ENCODE results near the gene PPP4R2.
A peak's percentile ranks its signal among the peaks of the same experiment; 100 is the strongest.

The PPP4R2 gene

DNA sequence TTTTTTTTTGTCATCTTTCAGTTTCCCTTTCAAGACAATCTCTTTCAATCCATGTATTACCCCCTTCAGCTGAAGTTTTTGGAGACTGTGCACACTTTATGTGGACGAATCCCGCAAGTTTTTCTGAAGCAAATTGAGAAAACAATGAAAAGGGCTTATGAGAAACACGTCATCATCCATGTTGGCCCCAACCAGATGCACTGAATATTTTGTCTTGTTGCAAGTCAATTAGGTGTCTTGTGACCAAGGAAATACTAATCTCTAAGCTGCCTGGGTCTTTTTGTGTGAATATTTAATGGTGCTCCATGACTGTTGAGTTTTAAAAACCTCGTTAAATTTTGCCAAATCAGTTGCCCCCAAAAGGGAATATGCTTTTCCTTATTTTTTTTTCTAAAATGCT is 21.7 kb upstream of the PPP4R2 start:
- no peaks in the 10 kb centered on the region for H3K4me1 ChIP-seq (ENCODE audit: control insufficient read depth, insufficient read depth, low read length)
- no peaks in the 10 kb centered on the region for H3K9me3 ChIP-seq (ENCODE audit: control insufficient read depth, low read length)
- no peak overlapping the region for H3K27ac ChIP-seq (ENCODE audit: insufficient read depth, low read depth, low read length, poor library complexity, severe bottlenecking)
- H3K36me3 ChIP-seq (ENCODE audit: control insufficient read depth, insufficient read depth, low read length): no peaks in the 10 kb centered on the region
- no peak overlapping the region for H3K4me3 ChIP-seq (ENCODE audit: insufficient read depth, low read depth, low read length)
- no peaks in the 10 kb centered on the region for H3K27me3 ChIP-seq (ENCODE audit: control insufficient read depth, insufficient read depth, low read length, poor library complexity, severe bottlenecking)
- WGBS, 2 experiments: 93 to 94% methylated on average over 3 to 4 of the region's 4 CpGs

DNA sequence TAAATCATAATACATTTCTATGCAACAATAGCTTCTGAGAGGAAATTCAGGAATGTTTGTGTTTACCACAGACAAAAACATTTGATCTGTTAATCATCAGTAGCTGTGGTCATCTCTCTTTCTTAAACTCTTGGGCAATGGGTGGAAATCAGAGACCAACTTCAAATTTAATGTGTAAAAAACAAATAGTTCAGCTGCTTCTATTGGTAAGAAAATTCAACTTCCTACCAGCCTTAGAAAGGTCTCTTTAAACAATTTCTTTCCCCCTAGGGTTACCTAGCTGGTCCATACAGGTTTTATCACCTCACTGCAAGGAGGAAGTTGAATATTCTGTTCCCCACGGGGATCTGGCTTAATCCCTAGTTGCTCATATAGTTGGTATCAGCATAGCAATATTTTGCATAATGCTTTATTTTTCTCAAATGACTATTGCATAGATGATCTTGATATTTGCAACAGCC is 20.3 kb upstream of the PPP4R2 start:
- Histone ChIP-seq H3K36me3 (ENCODE audit: control insufficient read depth, insufficient read depth, low read length) (no peaks in the 10 kb centered on the region), H3K27ac (ENCODE audit: insufficient read depth, low read depth, low read length, poor library complexity, severe bottlenecking) (no peak overlapping the region), H3K4me1 (ENCODE audit: control insufficient read depth, insufficient read depth, low read length) (no peaks in the 10 kb centered on the region), H3K27me3 (ENCODE audit: control insufficient read depth, insufficient read depth, low read length, poor library complexity, severe bottlenecking) (no peaks in the 10 kb centered on the region), H3K9me3 (ENCODE audit: control insufficient read depth, low read length) (no peaks in the 10 kb centered on the region), H3K4me3 (ENCODE audit: insufficient read depth, low read depth, low read length) (no peak overlapping the region)
- 63% methylated on average over 1 of the region's 1 CpG; no CpG with 5 or more reads in 1 of the 2 experiments for WGBS, 2 experiments

DNA sequence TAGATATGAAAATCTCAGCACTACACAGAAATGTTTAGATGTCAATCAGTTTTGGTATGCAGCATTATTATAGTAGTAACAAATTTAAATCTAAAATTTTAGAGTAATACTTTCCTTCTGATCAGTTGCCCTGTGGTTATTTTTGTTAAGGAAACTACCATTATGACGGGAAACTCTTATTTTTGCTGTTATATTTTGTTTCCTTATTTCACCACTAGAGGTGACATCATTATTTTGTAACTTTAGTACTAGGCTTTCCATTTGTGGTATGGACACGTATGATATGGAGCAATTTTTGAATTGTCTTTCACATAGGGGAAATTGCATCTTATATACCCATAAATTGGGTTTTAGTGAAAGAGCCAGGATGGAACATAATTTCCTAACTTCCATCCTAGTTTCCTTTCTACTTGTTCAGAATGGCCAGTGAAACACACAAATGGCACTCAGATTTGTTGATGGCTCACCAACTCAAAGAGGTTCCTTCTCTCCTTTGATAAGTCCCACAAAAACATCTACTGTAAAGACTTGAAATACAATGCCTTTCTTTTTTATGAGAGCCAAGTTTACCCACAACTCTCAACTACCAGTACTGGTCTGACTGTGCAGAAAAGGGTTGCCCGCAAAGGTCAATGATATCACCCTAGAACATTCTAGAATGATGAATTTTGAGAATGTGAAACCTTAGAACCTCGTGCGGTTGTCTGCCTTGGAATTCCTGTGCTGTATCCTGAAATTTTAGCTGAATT is 19.4 kb upstream of the PPP4R2 start:
- H3K36me3 ChIP-seq (ENCODE audit: control insufficient read depth, insufficient read depth, low read length): no peaks in the 10 kb centered on the region
- 94% methylated on average over 3 to 5 of the region's 5 CpGs for WGBS, 2 experiments
- H3K9me3 ChIP-seq (ENCODE audit: control insufficient read depth, low read length): no peaks in the 10 kb centered on the region
- no peak overlapping the region for H3K27ac ChIP-seq (ENCODE audit: insufficient read depth, low read depth, low read length, poor library complexity, severe bottlenecking)
- H3K4me1 ChIP-seq (ENCODE audit: control insufficient read depth, insufficient read depth, low read length): no peaks in the 10 kb centered on the region
- H3K27me3 ChIP-seq (ENCODE audit: control insufficient read depth, insufficient read depth, low read length, poor library complexity, severe bottlenecking): no peaks in the 10 kb centered on the region
- H3K4me3 ChIP-seq (ENCODE audit: insufficient read depth, low read depth, low read length): no peak overlapping the region

DNA sequence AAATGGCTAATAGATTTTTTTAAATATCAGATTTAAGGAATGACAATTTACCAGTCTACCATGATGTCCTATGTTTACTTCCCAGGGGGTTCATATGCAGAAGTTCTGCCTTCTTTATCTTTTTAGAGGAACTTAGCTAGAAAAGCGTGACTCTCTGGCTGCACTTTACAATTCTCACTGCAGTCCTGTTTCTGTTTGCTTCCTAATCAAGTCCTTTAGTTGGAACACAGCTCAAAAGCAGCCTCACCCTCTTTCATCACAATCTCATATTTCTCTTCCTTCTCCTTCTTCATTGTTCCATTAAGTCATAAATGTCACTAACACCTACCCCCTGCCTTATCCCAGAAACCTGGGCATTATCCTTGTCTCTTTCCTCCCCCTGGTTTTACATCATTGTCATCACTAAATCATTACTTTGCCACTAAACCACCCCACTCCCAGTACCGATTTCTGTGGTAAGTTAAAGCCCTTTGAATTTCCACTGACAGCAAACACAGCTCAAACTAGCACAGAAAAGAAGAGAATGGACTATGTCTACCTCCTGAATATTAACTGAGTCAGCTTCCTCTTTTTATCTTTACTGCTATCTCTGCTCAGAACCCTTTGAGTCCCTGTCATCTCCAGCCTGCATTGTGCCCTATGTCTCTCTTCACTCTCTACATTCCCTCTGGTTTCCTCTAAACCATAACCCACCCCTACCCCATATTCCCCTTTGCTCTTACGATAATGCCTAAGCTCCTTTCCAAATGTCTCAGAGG is 13.8 kb upstream of the PPP4R2 start:
- Histone ChIP-seq H3K27me3 (ENCODE audit: control insufficient read depth, insufficient read depth, low read length, poor library complexity, severe bottlenecking) (no peaks in the 10 kb centered on the region), H3K27ac (ENCODE audit: insufficient read depth, low read depth, low read length, poor library complexity, severe bottlenecking) (no peak overlapping the region), H3K4me1 (ENCODE audit: control insufficient read depth, insufficient read depth, low read length) (no peaks in the 10 kb centered on the region), H3K4me3 (ENCODE audit: insufficient read depth, low read depth, low read length) (no peak overlapping the region), H3K9me3 (ENCODE audit: control insufficient read depth, low read length) (no peaks in the 10 kb centered on the region), H3K36me3 (ENCODE audit: control insufficient read depth, insufficient read depth, low read length) (no peaks in the 10 kb centered on the region)
- 87 to 96% methylated on average over 3 of the region's 3 CpGs for WGBS, 2 experiments

DNA sequence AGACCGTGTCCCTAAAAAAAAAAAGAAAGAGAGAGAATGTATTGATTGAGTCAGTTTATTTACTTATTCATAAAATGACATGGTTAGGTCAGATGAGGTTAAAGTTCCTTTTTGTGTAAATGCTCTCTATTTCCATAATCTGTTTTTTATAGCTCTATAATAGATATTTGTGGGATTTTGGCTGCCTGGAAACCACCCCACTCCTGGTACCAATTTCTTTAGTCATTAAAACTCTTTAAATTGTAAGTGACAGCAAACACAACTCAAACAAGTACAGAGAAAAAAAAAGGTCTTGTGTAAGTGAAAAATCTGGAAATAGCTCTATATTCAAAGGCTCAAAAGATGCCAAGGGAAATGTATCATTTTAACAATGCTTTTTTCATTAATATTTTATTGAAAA is 11.0 kb upstream of the PPP4R2 start:
- H3K27ac ChIP-seq (ENCODE audit: insufficient read depth, low read depth, low read length, poor library complexity, severe bottlenecking): no peak overlapping the region
- H3K27me3 ChIP-seq (ENCODE audit: control insufficient read depth, insufficient read depth, low read length, poor library complexity, severe bottlenecking): no peaks in the 10 kb centered on the region
- H3K9me3 ChIP-seq (ENCODE audit: control insufficient read depth, low read length): no peaks in the 10 kb centered on the region
- H3K4me1 ChIP-seq (ENCODE audit: control insufficient read depth, insufficient read depth, low read length): no peaks in the 10 kb centered on the region
- no peak overlapping the region for H3K4me3 ChIP-seq (ENCODE audit: insufficient read depth, low read depth, low read length)
- WGBS, 2 experiments: 89 to 94% methylated on average over 1 of the region's 1 CpG
- H3K36me3 ChIP-seq (ENCODE audit: control insufficient read depth, insufficient read depth, low read length): no peaks in the 10 kb centered on the region

DNA sequence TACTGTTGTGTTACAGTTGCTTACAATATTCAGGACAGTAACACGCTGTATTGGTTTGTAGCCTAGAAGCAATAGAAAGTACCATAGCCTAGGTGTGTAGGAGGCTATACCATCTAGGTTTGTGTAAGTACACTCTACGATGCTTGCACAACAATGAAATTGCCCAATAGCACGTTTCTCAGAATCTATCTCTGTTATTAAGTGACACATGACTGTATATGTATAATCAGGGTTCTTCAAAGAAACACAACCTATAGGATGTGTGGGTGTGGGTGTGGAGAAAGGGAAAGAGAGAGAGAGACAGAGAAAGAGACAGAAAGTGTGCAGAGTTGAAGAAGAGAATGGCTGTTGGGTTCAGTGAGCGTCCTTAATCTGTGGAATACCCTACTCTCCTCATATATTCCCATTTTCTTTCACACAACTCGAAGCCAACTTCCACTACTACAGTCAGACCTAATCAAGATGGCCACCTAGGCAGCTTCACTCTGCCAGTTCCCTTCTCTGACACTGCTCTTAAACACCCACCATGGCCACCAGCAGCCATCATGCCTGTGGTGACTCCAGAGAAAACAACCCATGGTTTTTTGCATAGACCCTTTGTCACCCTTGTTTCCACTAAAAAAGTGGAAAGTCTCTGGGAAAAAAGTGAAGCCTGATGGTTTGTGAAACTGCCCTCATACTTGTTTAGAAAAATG is 5.8 kb upstream of the PPP4R2 start:
- no peaks in the 10 kb centered on the region for H3K36me3 ChIP-seq (ENCODE audit: control insufficient read depth, insufficient read depth, low read length)
- H3K27me3 ChIP-seq (ENCODE audit: control insufficient read depth, insufficient read depth, low read length, poor library complexity, severe bottlenecking): no peaks in the 10 kb centered on the region
- 91 to 95% methylated on average over 5 of the region's 5 CpGs for WGBS, 2 experiments
- H3K27ac ChIP-seq (ENCODE audit: insufficient read depth, low read depth, low read length, poor library complexity, severe bottlenecking): no peak overlapping the region
- no peak overlapping the region for H3K4me3 ChIP-seq (ENCODE audit: insufficient read depth, low read depth, low read length)
- H3K4me1 ChIP-seq (ENCODE audit: control insufficient read depth, insufficient read depth, low read length): no peaks in the 10 kb centered on the region
- no peaks in the 10 kb centered on the region for H3K9me3 ChIP-seq (ENCODE audit: control insufficient read depth, low read length)

DNA sequence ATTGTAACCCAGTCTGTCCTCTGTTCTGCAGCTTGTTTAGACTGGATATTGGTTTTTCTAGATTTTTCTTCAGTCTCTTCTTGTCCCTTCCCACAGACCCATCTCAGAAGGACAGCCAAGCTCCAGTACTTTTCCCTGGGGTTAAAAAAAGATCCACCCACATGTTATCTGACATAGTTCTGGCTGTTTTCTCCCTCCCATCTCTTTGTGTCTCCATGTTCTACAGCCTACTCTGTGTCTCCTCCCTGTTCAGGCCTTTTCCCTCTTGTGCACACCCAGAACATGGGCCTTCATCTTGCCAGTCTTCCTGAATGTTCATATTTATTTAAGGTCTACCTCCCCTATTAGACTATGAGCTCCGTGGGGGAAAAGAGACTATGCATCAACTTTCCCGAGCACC is 5.1 kb upstream of the PPP4R2 start:
- Histone ChIP-seq H3K27me3 (ENCODE audit: control insufficient read depth, insufficient read depth, low read length, poor library complexity, severe bottlenecking) (no peaks in the 10 kb centered on the region), H3K9me3 (ENCODE audit: control insufficient read depth, low read length) (no peaks in the 10 kb centered on the region), H3K36me3 (ENCODE audit: control insufficient read depth, insufficient read depth, low read length) (no peaks in the 10 kb centered on the region), H3K4me3 (ENCODE audit: insufficient read depth, low read depth, low read length) (no peak overlapping the region), H3K27ac (ENCODE audit: insufficient read depth, low read depth, low read length, poor library complexity, severe bottlenecking) (no peak overlapping the region), H3K4me1 (ENCODE audit: control insufficient read depth, insufficient read depth, low read length) (no peaks in the 10 kb centered on the region)
- 92% methylated on average over 2 of the region's 2 CpGs for WGBS, 2 experiments

DNA sequence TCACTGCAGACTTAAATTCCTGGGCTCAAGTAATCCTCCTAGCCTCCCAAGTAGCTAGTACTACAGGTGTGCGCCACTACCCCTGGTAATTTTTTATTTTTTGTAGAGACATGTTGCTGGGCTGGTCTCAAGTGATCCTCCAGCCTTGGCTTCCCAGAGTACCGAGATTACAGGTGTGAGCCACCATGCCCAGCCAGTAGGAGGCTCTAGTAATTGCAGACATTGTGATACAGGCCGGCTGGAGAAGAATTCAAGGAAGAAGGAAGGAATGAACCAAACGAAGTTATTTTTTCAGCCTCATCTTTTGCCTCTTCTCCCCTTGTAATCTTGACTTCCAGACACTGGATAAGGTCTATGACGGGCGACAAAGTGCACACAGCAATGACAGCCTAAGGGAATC is 3.2 kb upstream of the PPP4R2 start:
- Histone ChIP-seq H3K36me3 (ENCODE audit: control insufficient read depth, insufficient read depth, low read length) (no peaks in the 10 kb centered on the region), H3K9me3 (ENCODE audit: control insufficient read depth, low read length) (no peaks in the 10 kb centered on the region), H3K4me1 (ENCODE audit: control insufficient read depth, insufficient read depth, low read length) (peaks cover under 1% of the 10 kb centered on the region), H3K27ac (ENCODE audit: insufficient read depth, low read depth, low read length, poor library complexity, severe bottlenecking) (no peak overlapping the region), H3K27me3 (ENCODE audit: control insufficient read depth, insufficient read depth, low read length, poor library complexity, severe bottlenecking) (no peaks in the 10 kb centered on the region), H3K4me3 (ENCODE audit: insufficient read depth, low read depth, low read length) (no peak overlapping the region)
- 86 to 87% methylated on average over 6 of the region's 6 CpGs for WGBS, 2 experiments

DNA sequence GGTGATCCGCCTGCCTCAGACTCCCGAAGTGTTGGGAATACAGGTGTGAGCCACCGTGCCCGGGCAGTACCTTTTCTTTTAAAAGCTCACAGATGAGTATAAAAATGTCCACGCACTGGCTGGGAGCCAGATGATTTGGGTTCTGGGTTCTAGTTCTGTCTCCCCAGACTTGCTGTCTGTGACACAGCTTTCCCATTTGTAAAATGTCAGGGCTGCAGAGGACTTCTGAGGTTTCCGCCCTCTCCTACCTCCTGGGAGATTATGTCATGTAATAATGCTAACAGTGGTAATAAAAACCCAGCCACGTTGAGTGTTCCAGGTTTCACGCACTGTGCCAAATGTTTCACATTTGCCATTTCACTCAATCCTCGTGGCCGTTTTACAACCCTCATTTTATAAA is 1.3 kb upstream of the PPP4R2 start:
- H3K27ac ChIP-seq (ENCODE audit: insufficient read depth, low read depth, low read length, poor library complexity, severe bottlenecking): no peak overlapping the region
- 92 to 94% methylated on average over 9 to 10 of the region's 10 CpGs for WGBS, 2 experiments
- H3K4me3 ChIP-seq (ENCODE audit: insufficient read depth, low read depth, low read length): no peak overlapping the region
- no peaks in the 10 kb centered on the region for H3K27me3 ChIP-seq (ENCODE audit: control insufficient read depth, insufficient read depth, low read length, poor library complexity, severe bottlenecking)
- H3K4me1 ChIP-seq (ENCODE audit: control insufficient read depth, insufficient read depth, low read length): peaks cover 11% of the 10 kb centered on the region
- no peaks in the 10 kb centered on the region for H3K9me3 ChIP-seq (ENCODE audit: control insufficient read depth, low read length)
- no peaks in the 10 kb centered on the region for H3K36me3 ChIP-seq (ENCODE audit: control insufficient read depth, insufficient read depth, low read length)

DNA sequence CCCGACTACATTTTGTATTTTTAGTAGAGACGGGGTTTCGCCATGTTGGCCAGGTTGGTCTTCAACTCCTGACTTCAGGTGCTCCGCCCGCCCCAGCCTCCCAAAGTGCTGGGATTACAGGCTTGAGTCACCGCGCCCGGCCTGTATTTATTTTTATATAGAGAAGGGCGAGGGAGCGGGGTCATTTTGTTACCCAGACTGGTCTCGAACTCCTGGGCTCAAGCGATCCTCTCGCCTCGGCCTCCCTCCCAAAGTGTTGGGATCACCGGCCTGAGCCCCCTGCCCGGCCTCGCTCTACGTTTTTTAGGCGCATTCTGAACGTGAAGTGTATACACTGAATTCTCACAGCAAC is 514 bp upstream of the PPP4R2 start:
- peak overlapping the region; percentile 81 for H3K4me3 ChIP-seq (ENCODE audit: insufficient read depth, low read depth, low read length)
- peak overlapping the region; percentile 94 for H3K27ac ChIP-seq (ENCODE audit: insufficient read depth, low read depth, low read length, poor library complexity, severe bottlenecking)
- WGBS, 2 experiments: 84 to 85% methylated on average over 20 of the region's 20 CpGs
- H3K27me3 ChIP-seq (ENCODE audit: control insufficient read depth, insufficient read depth, low read length, poor library complexity, severe bottlenecking): no peaks in the 10 kb centered on the region
- peaks cover 11% of the 10 kb centered on the region for H3K4me1 ChIP-seq (ENCODE audit: control insufficient read depth, insufficient read depth, low read length)
- peaks cover 5% of the 10 kb centered on the region for H3K36me3 ChIP-seq (ENCODE audit: control insufficient read depth, insufficient read depth, low read length)
- H3K9me3 ChIP-seq (ENCODE audit: control insufficient read depth, low read length): no peaks in the 10 kb centered on the region
